GM12865 (cell line): ENCODE measurements around the gene XRRA1.
"Not testable (repeated sequence)": the region's sequence is repeated elsewhere in the genome, so short reads cannot be mapped to it uniquely, and the experiment has no call there.

ENCODE experiments used
- DNase-seq: peaks from one replicate; pipeline ENCODE4 v3.0.0; 2010; ENCODE audit warnings: low read depth
- H3K4me3 ChIP-seq: 2 replicates; pipeline ENCODE4 v1.5.1; 2011; ENCODE audit warnings: mild to moderate bottlenecking, low read depth, low read length, control low read depth
- CTCF ChIP-seq: IDR thresholded peaks from 2 replicates; pipeline ENCODE4 v1.5.1; 2011; ENCODE audit warnings: low read length, control low read depth, low read depth, inconsistent platforms; ENCODE audit not compliant: insufficient read depth; ENCODE audit errors: missing control alignments

The XRRA1 gene

GRCh38 chr11:74966651-74967050 lies 17.8 kb upstream of the XRRA1 start:
- no peak for TF ChIP-seq CTCF
- DNase-seq = no peak
- H3K4me3 ChIP-seq = no peak overlapping the region

GRCh38 chr11:74960128-74960527 lies 11.2 kb upstream of the XRRA1 start:
- DNase-seq, H3K4me3 ChIP-seq: not testable (repeated sequence)

GRCh38 chr11:74957937-74958629 lies 9.2 kb upstream of the XRRA1 start:
- DNase-seq = no peak
- H3K4me3 ChIP-seq = no peak overlapping the region
- no peak for TF ChIP-seq CTCF

GRCh38 chr11:74956397-74957015 lies 7.6 kb upstream of the XRRA1 start:
- DNase-seq = no peak
- TF ChIP-seq CTCF = no peak
- no peak overlapping the region for H3K4me3 ChIP-seq

- TF ChIP-seq CTCF = no peak
- peak overlapping the region; percentile 86; the same call in 1 of the 2 replicates for H3K4me3 ChIP-seq
- DNase-seq = no peak
These were observed 5.3 kb upstream of the XRRA1 start for GRCh38 chr11:74954199-74954598.

- H3K4me3 ChIP-seq = peak overlapping the region; percentile 86
- DNase-seq = peak; percentile 55
These were observed 4.6 kb upstream of the XRRA1 start for GRCh38 chr11:74953451-74953850.

GRCh38 chr11:74952752-74953151 lies 3.9 kb upstream of the XRRA1 start:
- no peak for DNase-seq
- H3K4me3 ChIP-seq = peak overlapping the region; percentile 86
- TF ChIP-seq CTCF = no peak

More at GRCh38 chr11:74953451-74953850, 4.6 kb upstream of the XRRA1 start:
- TF ChIP-seq CTCF = no peak
